Naive thymus-derived CD4-positive, alpha-beta T cell (primary cell): ENCODE measurements around the gene TRIL. TPM values are rescaled to one million over a fixed set of nuclear protein-coding genes. Genes with fewer than 3 reads are reported as not detected.

ENCODE experiments used
- ATAC-seq: fragments of 150-1000 bp; cut with Tn5 transposase; 2 replicates; pipeline ENCODE4 v1.10.0; 2021; ENCODE audit warnings: mild to moderate bottlenecking, moderate library complexity
- CTCF ChIA-PET: fragments of 350-600 bp; sonication (Branson Sonifier 250); formaldehyde crosslinking; loops from one replicate; lab custom pipeline; 2021; ENCODE audit warnings: antibody characterized with exemption; lab: Charles Lee
- POLR2A ChIA-PET: fragments of 350-600 bp; sonication (Branson Sonifier 250); formaldehyde crosslinking; loops from one replicate; lab custom pipeline; 2021; ENCODE audit warnings: antibody characterized with exemption, inconsistent platforms; lab: Charles Lee
- DNase-seq, 9 donors: peaks; one replicate each; pipeline versions ENCODE4 v3.0.0 to v3.0.0-alpha.2; 2020 to 2022; ENCODE audit warnings: mixed read lengths in 1 of 9
- H3K27ac ChIP-seq: one replicate; pipeline ENCODE4 v1.7.0; 2013; ENCODE audit warnings: mild to moderate bottlenecking, low read depth, low read length, moderate library complexity
- H3K27me3 ChIP-seq, 2 donors: one replicate each; pipeline ENCODE4 v1.7.0; 2013; ENCODE audit warnings: low read length in 2 of 2, mild to moderate bottlenecking in 2 of 2, moderate library complexity in 2 of 2; ENCODE audit not compliant: control insufficient read depth in 2 of 2, insufficient read depth in 2 of 2
- H3K36me3 ChIP-seq, 3 experiments: 1 replicate in 2 of 3; 2 replicates in 1 of 3; pipeline ENCODE4 v1.7.0; 2013; ENCODE audit warnings: low read length in 3 of 3, mild to moderate bottlenecking in 3 of 3, moderate library complexity in 1 of 3; ENCODE audit not compliant: insufficient read depth in 3 of 3, control insufficient read depth in 2 of 3
- H3K4me1 ChIP-seq, 2 donors: one replicate each; pipeline ENCODE4 v1.7.0; 2013; ENCODE audit warnings: low read length in 2 of 2, mild to moderate bottlenecking in 2 of 2, moderate library complexity in 1 of 2; ENCODE audit not compliant: control insufficient read depth in 2 of 2, insufficient read depth in 2 of 2
- H3K4me3 ChIP-seq: 2 replicates; pipeline ENCODE4 v1.7.0; 2013; ENCODE audit warnings: mild to moderate bottlenecking, low read length
- H3K9me3 ChIP-seq, 3 experiments: 1 replicate in 2 of 3; 2 replicates in 1 of 3; pipeline ENCODE4 v1.7.0; 2013; ENCODE audit warnings: low read length in 3 of 3; ENCODE audit not compliant: control insufficient read depth in 2 of 3
- H3K27ac Mint-ChIP-seq, 9 donors: one replicate each; pipeline ENCODE4 v1.8.0; 2020 to 2022; ENCODE audit warnings: mixed read lengths in 9 of 9, mild to moderate bottlenecking in 8 of 9, moderate library complexity in 5 of 9, inconsistent platforms in 2 of 9
- H3K27me3 Mint-ChIP-seq, 5 donors: one replicate each; pipeline ENCODE4 v1.8.0; 2021 to 2022; ENCODE audit warnings: mixed read lengths in 5 of 5, mild to moderate bottlenecking in 1 of 5
- H3K36me3 Mint-ChIP-seq, 5 donors: one replicate each; pipeline ENCODE4 v1.8.0; 2020 to 2022; ENCODE audit warnings: mixed read lengths in 5 of 5, mild to moderate bottlenecking in 3 of 5, inconsistent platforms in 1 of 5
- H3K4me1 Mint-ChIP-seq, 7 donors: one replicate each; pipeline ENCODE4 v1.8.0; 2020 to 2022; ENCODE audit warnings: mixed read lengths in 7 of 7, mild to moderate bottlenecking in 3 of 7, inconsistent platforms in 1 of 7
- H3K4me3 Mint-ChIP-seq, 10 donors: one replicate each; pipeline ENCODE4 v1.8.0; 2020 to 2022; ENCODE audit warnings: mild to moderate bottlenecking in 10 of 10, mixed read lengths in 10 of 10, moderate library complexity in 6 of 10, inconsistent platforms in 2 of 10
- H3K9me3 Mint-ChIP-seq, 11 donors: one replicate each; pipeline ENCODE4 v1.8.0; 2020 to 2022; ENCODE audit warnings: mixed read lengths in 11 of 11, mild to moderate bottlenecking in 4 of 11, inconsistent platforms in 1 of 11, moderate library complexity in 1 of 11
- intact Hi-C, 2 donors: fragments of 100-400 bp; cut with micrococcal nuclease; formaldehyde crosslinking; loops; one replicate each; pipeline ENCODE4 v1.15.1; 2023
- polyA plus RNA-seq, 2 donors: library from polyadenylated mRNA; unstranded; fragments of 300-500 nt; fragmentation: Illumina TruSeq; gene quantifications; one replicate each; pipeline ENCODE4 v1.2.3, GENCODE V29; 2021
- total RNA-seq, 6 experiments: library from RNA in 5 of 6; stranded (reverse) in 5 of 6; gene quantifications; 1 replicate in 5 of 6; 2 replicates in 1 of 6; pipeline ENCODE4 v1.2.3 and lab custom pipeline; 2021 to 2026

Gene TRIL
- total and polyA plus RNA-seq, 7 experiments from 2014 or later, result 0.07 TPM; not detected in 6

DNA sequence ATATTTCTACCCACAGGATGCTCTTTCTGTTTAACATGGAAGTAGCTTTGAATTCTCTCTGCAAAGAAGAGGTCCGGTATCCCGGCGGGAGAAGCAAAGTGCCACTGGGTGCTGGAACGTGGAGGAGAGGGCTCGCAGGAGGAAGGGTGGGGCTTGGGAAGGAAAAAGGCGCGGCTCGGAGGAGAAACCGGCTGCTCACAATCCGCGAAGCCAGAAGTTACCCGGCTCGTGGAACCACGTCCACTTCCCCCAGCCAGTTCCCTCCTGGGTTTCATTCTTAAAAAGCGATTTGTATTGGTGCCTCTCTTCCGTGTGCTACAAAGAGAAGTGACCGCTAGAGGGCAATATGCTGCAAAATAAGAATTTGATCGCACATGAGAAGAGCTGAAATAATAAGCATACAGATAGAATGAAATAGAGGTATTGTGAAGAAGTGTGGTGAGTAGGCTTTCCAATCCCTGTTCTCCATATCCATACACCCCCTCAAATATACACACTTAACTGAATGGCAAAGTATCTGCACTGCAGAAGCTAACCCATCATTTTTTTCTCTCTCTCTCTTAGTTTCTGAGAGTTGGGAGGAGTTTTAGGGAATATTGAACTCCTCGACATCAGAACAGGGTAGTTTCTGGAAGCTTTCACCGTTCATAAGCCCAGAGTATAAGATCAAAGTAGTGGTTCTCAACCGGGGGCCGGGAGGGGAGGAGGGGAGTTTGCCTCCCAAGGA lies 31.1 kb downstream of the TRIL start:
- peak; percentile 16 to 72 (median 60) for DNase-seq
- peaks cover 4 to 12% of the 10 kb centered on the region in 2 donors for H3K4me1 ChIP-seq
- H3K27me3 Mint-ChIP-seq, result peaks cover 3 to 29% (median 7%) of the 10 kb centered on the region in 5 donors
- H3K27ac Mint-ChIP-seq, result peak overlapping the region in 8 of 9 donors; percentile 9 to 92 (median 53)
- intact Hi-C loops, result loop anchor here (1.0 to 10.0 kb wide), 6 partner anchors 175 to 1638 kb away; partner anchors contain the start of gene CHN2 (in 1 of the 2)
- H3K27ac ChIP-seq, result no peak overlapping the region
- CTCF ChIA-PET, result interaction anchor here (0.6 to 5.6 kb wide), 13 partner anchors 8 to 1885 kb away, joined by 3 to 29 read pairs (median 4); no protein-coding TSS in a partner anchor
- ATAC-seq, result peak; percentile 93
- H3K9me3 ChIP-seq, result no peaks in the 10 kb centered on the region
- POLR2A ChIA-PET, result no interaction called here
- H3K4me1 Mint-ChIP-seq, result peaks cover 0 to 36% (median 23%) of the 10 kb centered on the region in 7 donors
- peak overlapping the region; percentile 79 to 97 (median 90) for H3K4me3 Mint-ChIP-seq
- H3K27me3 ChIP-seq, result no peaks in the 10 kb centered on the region
- peak overlapping the region; percentile 57 for H3K4me3 ChIP-seq
- H3K36me3 ChIP-seq, result no peaks in the 10 kb centered on the region
- no peaks in the 10 kb centered on the region for H3K9me3 Mint-ChIP-seq
- no peaks in the 10 kb centered on the region for H3K36me3 Mint-ChIP-seq

GRCh38 chr7:28922624-28923331 lies 35.4 kb downstream of the TRIL start:
- POLR2A ChIA-PET, result no interaction called here
- peak; percentile 56 for ATAC-seq
- peak overlapping the region in 2 of 10 donors; percentile 11 to 50 for H3K4me3 Mint-ChIP-seq

DNA sequence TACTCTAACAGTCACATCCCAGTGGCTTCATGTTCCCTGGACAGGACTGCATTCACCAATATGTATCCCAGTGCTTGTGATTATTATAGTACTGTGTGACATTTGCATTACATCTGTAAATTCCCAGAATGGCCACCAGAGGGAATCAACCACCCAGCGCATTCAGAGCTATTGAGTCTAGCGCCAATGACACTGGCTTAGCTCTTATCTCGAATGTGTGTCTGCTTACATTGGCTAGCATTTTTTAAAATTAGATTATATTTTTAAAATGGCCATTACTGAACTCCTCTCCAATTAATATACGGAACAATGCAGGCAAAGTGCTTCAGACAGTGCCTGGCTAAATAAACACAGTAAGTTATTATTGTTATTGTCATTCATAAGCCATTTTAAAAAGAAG lies 36.3 kb downstream of the TRIL start:
- ATAC-seq (peak; percentile 88), DNase-seq (peak in 7 of 9 donors; percentile 17 to 56 (median 39))
- no peaks in the 10 kb centered on the region for H3K36me3 Mint-ChIP-seq
- no peak overlapping the region for H3K4me3 ChIP-seq
- no peaks in the 10 kb centered on the region for H3K9me3 ChIP-seq
- H3K4me3 Mint-ChIP-seq, result peak overlapping the region in 1 of 10 donors; percentile 16
- H3K9me3 Mint-ChIP-seq, result no peaks in the 10 kb centered on the region
- ChIA-PET CTCF (interaction anchor here (0.6 to 5.3 kb wide), 16 partner anchors 10 to 985 kb away, joined by 3 to 39 read pairs (median 6); no protein-coding TSS in a partner anchor), POLR2A (no interaction called here)
- H3K27me3 ChIP-seq, result no peaks in the 10 kb centered on the region
- no peak overlapping the region for H3K27ac Mint-ChIP-seq
- H3K4me1 ChIP-seq, result peaks cover 0 to 8% of the 10 kb centered on the region in 2 donors
- no peak overlapping the region for H3K27ac ChIP-seq
- H3K27me3 Mint-ChIP-seq, result peaks cover 0 to 22% (median 0%) of the 10 kb centered on the region in 5 donors
- H3K4me1 Mint-ChIP-seq, result peaks cover 0 to 23% (median 14%) of the 10 kb centered on the region in 7 donors
- intact Hi-C loops, result loop anchor here (1.0 to 10.0 kb wide), 9 partner anchors 180 to 1643 kb away; partner anchors contain the start of gene CHN2 (in 2 of the 2)
- H3K36me3 ChIP-seq, result no peaks in the 10 kb centered on the region

More at GRCh38 chr7:28922624-28923331, 35.4 kb downstream of the TRIL start:
- Mint-ChIP-seq H3K4me1 (peaks cover 0 to 33% (median 23%) of the 10 kb centered on the region in 7 donors), H3K9me3 (no peaks in the 10 kb centered on the region), H3K36me3 (no peaks in the 10 kb centered on the region), H3K27ac (peak overlapping the region in 1 of 9 donors; percentile 32), H3K27me3 (peaks cover 0 to 27% (median 0%) of the 10 kb centered on the region in 5 donors)
- H3K27ac ChIP-seq, result no peak overlapping the region
- intact Hi-C loops, result loop anchor here (1.0 to 10.0 kb wide), 8 partner anchors 180 to 1642 kb away; partner anchors contain the start of gene CHN2 (in 2 of the 2)
- H3K4me3 ChIP-seq, result no peak overlapping the region
- DNase-seq, result peak; percentile 14 to 59 (median 50)
- H3K4me1 ChIP-seq, result peaks cover 4 to 14% of the 10 kb centered on the region in 2 donors
- H3K36me3 ChIP-seq, result no peaks in the 10 kb centered on the region
- CTCF ChIA-PET, result interaction anchor here (0.7 to 5.3 kb wide), 13 partner anchors 11 to 489 kb away, joined by 3 to 39 read pairs (median 7); no protein-coding TSS in a partner anchor
- H3K27me3 ChIP-seq, result no peaks in the 10 kb centered on the region
- no peaks in the 10 kb centered on the region for H3K9me3 ChIP-seq

GRCh38 chr7:28920424-28920823 lies 37.7 kb downstream of the TRIL start:
- peaks cover 0 to 8% of the 10 kb centered on the region in 2 donors for H3K4me1 ChIP-seq
- no peak overlapping the region for H3K27ac Mint-ChIP-seq
- no peaks in the 10 kb centered on the region for H3K9me3 Mint-ChIP-seq
- H3K27ac ChIP-seq, result no peak overlapping the region
- H3K4me1 Mint-ChIP-seq, result peaks cover 0 to 17% (median 9%) of the 10 kb centered on the region in 7 donors
- no peaks in the 10 kb centered on the region for H3K36me3 Mint-ChIP-seq
- DNase-seq (no peak), ATAC-seq (no peak)
- no peak overlapping the region for H3K4me3 ChIP-seq
- H3K36me3 ChIP-seq, result no peaks in the 10 kb centered on the region
- peaks cover 0 to 8% (median 0%) of the 10 kb centered on the region in 5 donors for H3K27me3 Mint-ChIP-seq
- intact Hi-C loops, result loop anchor here (2.0 to 10.0 kb wide), 6 partner anchors 272 to 1644 kb away; partner anchors contain the start of gene CHN2 (in 2 of the 2)
- H3K27me3 ChIP-seq, result no peaks in the 10 kb centered on the region
- ChIA-PET CTCF (interaction anchor here (0.8 to 5.3 kb wide), 4 partner anchors 9 to 489 kb away, joined by 3 to 39 read pairs (median 30); no protein-coding TSS in a partner anchor), POLR2A (no interaction called here)
- H3K9me3 ChIP-seq, result no peaks in the 10 kb centered on the region
- H3K4me3 Mint-ChIP-seq, result no peak overlapping the region

DNA sequence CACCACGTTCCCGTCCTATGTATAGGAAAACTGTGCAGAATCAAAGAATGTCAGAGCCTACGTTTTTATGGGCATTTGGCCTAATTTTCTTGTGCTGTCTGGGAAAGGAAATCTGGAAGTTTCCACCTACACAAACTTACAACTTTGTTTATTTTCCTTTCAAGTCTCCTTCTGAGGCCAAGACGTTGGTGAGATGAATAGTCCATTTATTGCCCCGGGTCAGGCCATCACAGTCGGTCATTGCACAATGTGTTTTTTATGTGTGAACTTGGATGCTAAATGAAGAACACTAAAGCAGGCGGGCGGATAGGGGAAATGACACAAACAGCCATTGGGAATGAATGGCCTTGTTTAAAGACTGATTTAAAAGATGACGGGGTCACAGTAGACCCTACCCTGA lies 38.6 kb downstream of the TRIL start:
- H3K4me1 ChIP-seq, result peaks cover 0 to 8% of the 10 kb centered on the region in 2 donors
- intact Hi-C loops, result no loop called here
- Mint-ChIP-seq H3K27ac (no peak overlapping the region), H3K4me3 (no peak overlapping the region), H3K4me1 (peaks cover 0 to 17% (median 9%) of the 10 kb centered on the region in 7 donors), H3K36me3 (no peaks in the 10 kb centered on the region), H3K9me3 (no peaks in the 10 kb centered on the region), H3K27me3 (peaks cover 0 to 6% (median 0%) of the 10 kb centered on the region in 5 donors)
- ChIA-PET POLR2A (no interaction called here), CTCF (interaction anchor here (1.2 to 4.4 kb wide), 2 partner anchors 8 to 490 kb away, joined by 3 to 39 read pairs; no protein-coding TSS in a partner anchor)
- no peaks in the 10 kb centered on the region for H3K9me3 ChIP-seq
- DNase-seq, result no peak
- H3K4me3 ChIP-seq, result no peak overlapping the region
- ATAC-seq, result no peak
- H3K27ac ChIP-seq, result no peak overlapping the region
- H3K27me3 ChIP-seq, result no peaks in the 10 kb centered on the region
- H3K36me3 ChIP-seq, result no peaks in the 10 kb centered on the region

DNA sequence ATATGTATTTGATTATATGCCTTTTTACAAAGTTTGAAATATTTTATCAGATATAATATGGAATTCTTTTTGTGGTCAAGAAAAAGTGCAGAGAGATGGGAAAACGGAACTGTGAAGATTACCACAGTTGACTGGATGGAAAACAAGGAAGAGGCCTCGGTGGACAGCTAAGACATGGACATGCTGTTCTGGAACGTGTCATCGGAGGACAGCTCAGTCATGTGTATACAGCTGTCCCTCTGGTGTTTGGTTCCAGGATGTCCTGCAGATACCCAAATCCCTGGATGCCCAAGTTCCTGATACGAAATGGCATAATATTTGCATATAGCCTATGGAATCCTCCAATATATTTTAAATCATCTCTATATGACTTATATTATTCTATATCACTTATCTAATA lies 49.4 kb downstream of the TRIL start:
- no peaks in the 10 kb centered on the region for H3K27me3 ChIP-seq
- H3K36me3 Mint-ChIP-seq, result no peaks in the 10 kb centered on the region
- peaks cover 0 to 10% (median 0%) of the 10 kb centered on the region in 11 donors for H3K9me3 Mint-ChIP-seq
- H3K36me3 ChIP-seq, result no peaks in the 10 kb centered on the region
- H3K27me3 Mint-ChIP-seq, result peaks cover 4 to 27% (median 13%) of the 10 kb centered on the region in 5 donors
- H3K9me3 ChIP-seq, result no peaks in the 10 kb centered on the region
- H3K4me3 Mint-ChIP-seq, result no peak overlapping the region
- no peaks in the 10 kb centered on the region for H3K4me1 Mint-ChIP-seq
- ChIA-PET CTCF (interaction anchor here (4.9 kb wide), 1 partner anchor 13 kb away, joined by 23 read pairs; no protein-coding TSS in a partner anchor), POLR2A (no interaction called here)
- no peaks in the 10 kb centered on the region for H3K4me1 ChIP-seq
- ATAC-seq, result no peak
- H3K4me3 ChIP-seq, result no peak overlapping the region
- no peak for DNase-seq
- intact Hi-C loops, result no loop called here
- no peak overlapping the region for H3K27ac Mint-ChIP-seq
- no peak overlapping the region for H3K27ac ChIP-seq
